Adipocyte (in vitro differentiated cells): ENCODE data around the gene CLDN5.

ENCODE experiments used
- DNase-seq: peaks from one replicate; pipeline ENCODE4 v3.0.0-alpha.2; 2015; ENCODE audit warnings: low read depth
- H3K27me3 ChIP-seq: replicated peaks from 2 replicates; pipeline ENCODE4 v1.7.0; 2013; ENCODE audit warnings: mild to moderate bottlenecking, low read length, moderate library complexity; ENCODE audit not compliant: control insufficient read depth, insufficient read depth
- H3K36me3 ChIP-seq: 2 replicates; pipeline ENCODE4 v1.7.0; 2013; ENCODE audit warnings: low read length, mild to moderate bottlenecking, moderate library complexity; ENCODE audit not compliant: control insufficient read depth, insufficient read depth, severe bottlenecking
- H3K4me1 ChIP-seq: 2 replicates; pipeline ENCODE4 v1.7.0; 2013; ENCODE audit warnings: mild to moderate bottlenecking, low read length, moderate library complexity; ENCODE audit not compliant: control insufficient read depth, insufficient read depth
- H3K4me3 ChIP-seq: 2 replicates; pipeline ENCODE4 v1.7.0; 2013; ENCODE audit warnings: mild to moderate bottlenecking, low read length, moderate library complexity
- H3K9ac ChIP-seq: 2 replicates; pipeline ENCODE4 v1.7.0; 2013; ENCODE audit warnings: mild to moderate bottlenecking, low read length, moderate library complexity
- H3K9me3 ChIP-seq: 2 replicates; pipeline ENCODE4 v1.7.0; 2013; ENCODE audit warnings: mild to moderate bottlenecking, low read length, moderate library complexity; ENCODE audit not compliant: control insufficient read depth

The CLDN5 gene

GRCh38 chr22:19524170-19525115 is at the start of gene CLDN5:
Gene CLDN5, minus strand, starts transcription at chr22:19524410. Its CDS starts 155 bp downstream, at chr22:19524255.
- peak; percentile 23 for DNase-seq
- H3K27me3 ChIP-seq, result peaks cover 29% of the 10 kb centered on the region
- no peak within 1 kb of the TSS for H3K9ac ChIP-seq
- H3K4me1 ChIP-seq, result peaks cover 7% of the 10 kb centered on the region
- peak within 1 kb of the TSS; percentile 44 for H3K4me3 ChIP-seq
- H3K36me3 ChIP-seq, result no peaks in the 10 kb centered on the region
- H3K9me3 ChIP-seq, result no peaks in the 10 kb centered on the region

DNA sequence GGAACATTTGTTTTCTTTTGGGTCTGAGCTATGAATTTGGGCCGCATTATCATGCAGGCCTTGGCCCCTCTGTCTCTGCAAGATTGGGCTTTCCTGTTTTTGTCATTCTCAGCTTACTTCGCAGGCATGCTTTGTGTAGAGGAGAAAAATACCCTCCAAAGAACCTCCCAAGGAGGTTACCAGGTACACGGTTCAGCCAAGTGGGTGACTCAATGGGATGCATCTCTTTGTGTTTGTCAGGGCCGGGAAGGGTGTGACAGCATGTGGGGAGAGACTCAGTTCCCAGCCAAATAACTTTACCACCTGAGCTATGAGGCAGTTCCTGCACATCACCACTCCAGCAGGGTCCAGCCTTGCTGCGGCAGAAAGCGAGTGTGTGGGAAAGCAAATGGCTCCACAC is 47.8 kb upstream of the CLDN5 start:
- H3K4me3 ChIP-seq, result no peak overlapping the region
- H3K27me3 ChIP-seq, result peaks cover 7% of the 10 kb centered on the region
- DNase-seq, result no peak
- H3K9ac ChIP-seq, result no peak overlapping the region
- no peaks in the 10 kb centered on the region for H3K9me3 ChIP-seq
- peaks cover 15% of the 10 kb centered on the region for H3K4me1 ChIP-seq
- no peaks in the 10 kb centered on the region for H3K36me3 ChIP-seq

- no peak overlapping the region for H3K9ac ChIP-seq
- H3K4me3 ChIP-seq, result no peak overlapping the region
- no peak for DNase-seq
- no peaks in the 10 kb centered on the region for H3K9me3 ChIP-seq
- H3K4me1 ChIP-seq, result peaks cover 9% of the 10 kb centered on the region
- no peaks in the 10 kb centered on the region for H3K36me3 ChIP-seq
- peaks cover 8% of the 10 kb centered on the region for H3K27me3 ChIP-seq
Observed at GRCh38 chr22:19571207-19571795, 47.1 kb upstream of the CLDN5 start.

DNA sequence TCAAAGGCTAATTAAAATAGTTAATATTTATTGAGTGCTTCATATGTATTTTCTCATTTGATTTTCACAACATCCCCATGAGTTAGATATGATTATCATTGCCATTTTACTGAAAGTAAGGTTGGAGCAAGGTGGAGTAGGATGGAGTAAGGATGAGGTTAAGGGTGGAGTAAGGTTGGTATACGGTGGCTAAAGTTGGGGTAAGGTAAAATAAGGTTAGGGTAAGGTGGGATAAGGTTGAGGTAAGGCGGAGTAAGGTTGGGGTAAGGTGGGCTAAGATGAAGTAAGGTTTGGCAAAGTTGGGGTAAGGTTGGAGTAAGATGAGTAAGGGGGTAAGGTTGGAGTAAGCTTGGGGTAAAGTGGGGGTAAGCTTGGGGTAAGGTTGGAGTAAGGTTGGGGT is 45.8 kb upstream of the CLDN5 start:
- Histone ChIP-seq H3K9me3 (no peaks in the 10 kb centered on the region), H3K9ac (no peak overlapping the region), H3K4me1 (peaks cover 8% of the 10 kb centered on the region), H3K4me3 (no peak overlapping the region), H3K27me3 (peaks cover 8% of the 10 kb centered on the region), H3K36me3 (no peaks in the 10 kb centered on the region)
- DNase-seq, result no peak

- Histone ChIP-seq H3K4me1 (peaks cover 8% of the 10 kb centered on the region), H3K36me3 (no peaks in the 10 kb centered on the region), H3K4me3 (no peak overlapping the region), H3K9me3 (peaks cover 3% of the 10 kb centered on the region), H3K9ac (no peak overlapping the region), H3K27me3 (peaks cover 11% of the 10 kb centered on the region)
- DNase-seq, result no peak
Observed at GRCh38 chr22:19569276-19569640, 45.0 kb upstream of the CLDN5 start.

GRCh38 chr22:19568337-19569275 is 44.4 kb upstream of the CLDN5 start:
- H3K9ac ChIP-seq, result no peak overlapping the region
- peak; percentile 54 for DNase-seq
- peaks cover 5% of the 10 kb centered on the region for H3K9me3 ChIP-seq
- no peaks in the 10 kb centered on the region for H3K36me3 ChIP-seq
- H3K27me3 ChIP-seq, result peaks cover 11% of the 10 kb centered on the region
- H3K4me3 ChIP-seq, result no peak overlapping the region
- peaks cover 8% of the 10 kb centered on the region for H3K4me1 ChIP-seq

GRCh38 chr22:19567157-19568009 is 43.2 kb upstream of the CLDN5 start:
- H3K27me3 ChIP-seq, result peaks cover 11% of the 10 kb centered on the region
- DNase-seq, result no peak
- H3K9me3 ChIP-seq, result peaks cover 6% of the 10 kb centered on the region
- H3K4me1 ChIP-seq, result peaks cover 8% of the 10 kb centered on the region
- H3K9ac ChIP-seq, result no peak overlapping the region
- no peaks in the 10 kb centered on the region for H3K36me3 ChIP-seq
- H3K4me3 ChIP-seq, result no peak overlapping the region

- no peak overlapping the region for H3K4me3 ChIP-seq
- H3K4me1 ChIP-seq, result peaks cover 8% of the 10 kb centered on the region
- H3K9me3 ChIP-seq, result peaks cover 6% of the 10 kb centered on the region
- no peak overlapping the region for H3K9ac ChIP-seq
- no peaks in the 10 kb centered on the region for H3K36me3 ChIP-seq
- DNase-seq, result no peak
- H3K27me3 ChIP-seq, result peaks cover 11% of the 10 kb centered on the region
Observed at GRCh38 chr22:19566279-19567156, 42.3 kb upstream of the CLDN5 start.

GRCh38 chr22:19565382-19566278 is 41.4 kb upstream of the CLDN5 start:
- Histone ChIP-seq H3K9me3 (peaks cover 6% of the 10 kb centered on the region), H3K9ac (no peak overlapping the region), H3K36me3 (no peaks in the 10 kb centered on the region), H3K4me3 (no peak overlapping the region), H3K4me1 (peaks cover 8% of the 10 kb centered on the region), H3K27me3 (peaks cover 11% of the 10 kb centered on the region)
- no peak for DNase-seq
